NCI-H187 (cell line): Measurements from ENCODE around the gene TMX2.

Experiments
- DNase-seq, 2 experiments: peaks; one replicate each; lab custom pipeline; 2025; lab: John Stamatoyannopoulos, UW

The TMX2 gene

DNA sequence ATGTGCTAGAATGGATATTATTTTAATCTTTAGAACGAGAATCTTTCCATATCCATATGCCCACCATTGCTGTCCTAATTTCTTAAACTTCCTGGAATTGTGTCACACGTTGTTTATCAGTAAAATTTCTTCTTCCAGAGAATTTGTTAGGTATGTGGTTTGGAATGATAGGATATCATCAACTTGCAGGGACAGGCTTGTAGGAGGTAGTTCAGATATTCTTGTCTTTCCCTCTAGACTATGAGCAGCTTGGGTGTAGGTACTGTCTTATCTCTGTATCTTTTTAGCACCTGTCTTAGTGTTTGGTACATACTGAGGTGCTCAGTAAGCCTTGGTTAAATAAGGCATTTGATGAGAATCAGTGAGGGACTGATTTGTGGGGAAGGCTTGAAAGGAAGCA, 52.6 kb downstream of the TMX2 start:
- no peak for DNase-seq

DNA sequence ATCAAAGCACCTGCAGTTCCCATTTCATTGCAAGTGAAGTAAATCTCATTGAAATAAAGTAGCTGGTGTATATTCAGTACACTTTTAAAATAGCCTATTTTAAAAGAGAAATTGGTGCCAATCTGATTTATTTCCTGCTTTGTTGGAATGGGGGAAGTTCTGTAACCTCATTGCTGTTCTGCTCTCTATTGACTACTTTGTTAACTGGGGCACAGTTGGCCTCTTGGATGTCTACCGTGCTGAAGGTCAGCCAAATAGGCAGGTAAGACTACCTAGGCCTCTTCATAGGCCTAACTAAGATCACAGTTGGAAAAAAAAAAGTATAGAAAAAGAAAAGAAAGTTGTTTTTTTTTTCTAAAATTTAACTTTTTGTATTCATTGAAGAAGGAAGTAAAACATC, 58.4 kb downstream of the TMX2 start:
- DNase-seq: no peak

DNA sequence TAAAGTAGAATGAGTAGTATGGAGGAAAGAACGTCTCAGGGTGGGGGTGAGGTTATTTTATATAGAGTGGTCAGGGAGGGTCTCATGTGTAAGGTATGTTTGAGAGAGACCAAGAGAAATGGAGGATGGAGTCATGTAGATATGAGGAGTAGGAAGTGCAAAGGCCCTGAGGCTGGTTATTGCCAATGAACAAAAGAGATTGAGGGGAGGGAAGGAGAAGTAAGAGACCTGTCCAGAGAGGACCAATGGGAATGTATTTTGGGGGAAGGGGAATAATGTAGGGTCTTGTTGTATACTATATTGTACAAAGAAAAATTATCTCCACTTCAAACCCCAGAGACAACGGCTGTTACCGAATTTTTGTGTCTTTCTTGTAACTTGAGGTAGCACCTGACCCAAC, 59.0 kb downstream of the TMX2 start:
- no peak for DNase-seq

DNA sequence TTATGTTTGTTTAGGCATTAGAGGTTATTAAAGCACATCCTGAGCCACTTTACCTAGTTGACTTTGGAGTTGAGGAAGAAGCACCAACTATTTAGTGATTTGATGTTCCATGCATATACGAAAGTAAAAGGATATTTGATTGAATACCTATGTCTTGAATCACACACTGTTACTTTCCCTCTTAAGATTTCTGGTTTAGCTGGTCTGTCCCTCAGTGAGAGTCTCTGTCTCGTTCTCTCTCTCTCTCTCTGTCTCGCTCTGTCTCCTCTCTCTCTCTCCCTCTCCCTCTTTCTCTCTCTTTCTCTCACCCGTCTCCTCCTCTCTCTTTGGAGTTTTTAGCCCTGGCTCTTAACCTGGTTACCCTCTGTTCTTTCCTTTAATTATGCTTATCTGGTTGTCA, 60.2 kb downstream of the TMX2 start:
- no peak for DNase-seq

DNA sequence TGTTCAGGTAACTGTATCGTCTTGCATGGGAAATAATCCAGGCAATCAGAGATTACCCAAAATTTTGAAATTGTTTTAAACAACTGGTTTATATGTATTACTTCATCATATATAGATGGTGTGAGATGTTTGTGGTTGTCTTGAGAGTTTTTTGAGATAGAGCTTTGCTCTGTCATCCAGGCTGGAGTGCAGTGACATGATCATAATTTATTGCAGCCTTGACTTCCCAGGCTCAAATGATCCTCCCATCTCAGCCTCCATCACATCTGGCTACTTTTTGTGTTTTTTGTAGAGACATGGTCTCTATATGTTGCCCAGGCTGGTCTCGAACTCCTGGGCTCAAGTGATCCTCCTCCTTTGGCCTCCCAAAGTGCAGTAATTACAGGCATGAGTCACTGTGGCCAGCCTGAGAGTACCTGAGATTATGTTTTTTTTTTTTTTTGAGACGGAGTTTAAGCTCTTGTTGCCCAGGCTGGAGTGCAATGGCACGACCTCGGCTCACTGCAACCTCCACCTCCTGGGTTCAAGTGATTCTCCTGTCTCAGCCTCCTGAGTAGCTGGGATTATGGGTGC, 60.7 kb downstream of the TMX2 start:
- DNase-seq: no peak

DNA sequence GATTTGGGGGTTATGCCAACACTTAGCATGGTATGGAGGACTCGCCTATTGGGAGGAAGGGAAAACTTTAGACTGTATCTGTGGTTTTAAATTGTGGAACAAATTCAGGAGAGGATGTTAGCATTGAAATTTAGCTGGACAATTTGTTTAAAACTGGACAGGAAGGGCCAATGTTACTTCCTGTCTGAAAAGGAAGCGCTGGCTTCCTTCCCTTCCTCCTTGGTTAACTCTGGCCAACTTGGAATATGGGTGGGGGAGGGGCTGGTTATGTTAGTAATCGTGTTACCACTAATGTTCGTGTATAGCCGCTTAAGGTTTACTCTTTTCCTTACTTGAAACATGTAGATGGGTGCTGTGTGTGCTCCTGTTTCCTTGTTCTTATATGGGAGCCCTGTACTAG, 63.1 kb downstream of the TMX2 start:
- DNase-seq: no peak

DNA sequence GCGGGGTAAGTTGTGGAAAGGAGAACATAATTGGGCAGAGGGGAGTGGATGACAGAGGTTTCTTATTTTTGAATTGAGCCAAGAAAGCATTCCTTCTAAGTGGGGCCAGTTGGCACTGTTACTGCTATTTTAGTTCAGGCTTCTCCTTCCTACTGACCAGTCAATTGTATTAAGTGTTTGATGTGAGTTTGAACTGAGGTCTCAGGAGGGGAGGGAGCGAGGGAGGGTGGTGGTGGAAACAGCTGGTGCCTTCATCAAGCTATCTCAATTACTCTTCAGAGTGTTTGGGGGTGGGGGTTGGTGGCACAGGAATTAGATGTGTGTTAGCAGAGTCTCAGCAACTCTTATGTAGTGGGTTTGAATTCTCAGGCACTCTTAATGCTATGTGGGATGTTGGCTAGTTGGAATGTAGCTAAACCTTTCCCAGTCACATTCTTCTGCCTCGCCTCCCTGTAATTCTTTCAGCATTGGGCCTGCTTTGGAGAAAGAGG, 63.7 kb downstream of the TMX2 start:
- no peak for DNase-seq

DNA sequence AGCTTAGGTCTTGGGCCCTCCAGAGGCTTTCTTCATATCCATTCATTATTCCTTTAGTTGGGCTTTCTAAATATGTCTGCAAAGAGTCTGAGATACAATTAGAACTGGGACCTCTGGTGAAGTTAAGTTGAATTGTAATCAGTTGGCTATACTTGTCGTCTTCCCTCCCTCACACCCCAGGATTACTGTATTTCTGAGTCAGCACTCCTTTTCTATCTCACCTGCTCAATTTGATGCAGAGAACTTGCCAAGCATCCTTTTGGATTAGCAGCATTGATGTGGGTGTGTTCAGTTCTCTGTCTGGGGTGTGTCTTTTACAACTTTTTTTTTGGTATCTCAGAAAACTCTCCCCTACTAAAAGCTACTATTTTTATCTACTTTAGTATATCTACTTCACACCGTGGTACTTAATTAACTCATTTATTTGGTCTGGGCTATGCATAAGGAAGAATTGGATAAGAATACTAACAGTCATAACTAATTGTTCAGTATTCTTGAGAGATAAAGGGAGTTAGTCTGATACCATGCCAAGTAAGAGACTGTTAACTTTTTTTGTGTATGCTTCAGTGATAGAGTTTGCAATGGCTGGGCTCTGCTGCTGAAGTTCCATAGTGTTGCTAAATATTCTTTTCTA, 64.3 kb downstream of the TMX2 start:
- DNase-seq: no peak

DNA sequence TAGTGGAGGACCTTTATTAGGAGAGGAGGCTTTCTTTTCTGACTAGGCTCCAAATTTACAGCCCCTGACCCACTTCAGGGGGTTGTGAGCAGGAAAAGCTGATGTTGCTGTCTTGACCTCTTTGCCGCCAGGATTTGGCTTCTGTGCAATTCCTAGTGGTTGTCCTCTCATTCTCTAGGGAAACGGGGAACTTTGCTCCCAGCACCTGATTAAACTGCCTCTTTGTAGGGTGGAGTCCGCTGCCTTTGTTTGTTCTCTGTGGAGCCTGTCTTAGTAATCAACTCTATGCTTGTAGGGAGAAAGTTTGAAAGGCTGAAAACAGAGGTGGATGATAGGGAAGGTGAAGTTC, 65.5 kb downstream of the TMX2 start:
- no peak for DNase-seq

DNA sequence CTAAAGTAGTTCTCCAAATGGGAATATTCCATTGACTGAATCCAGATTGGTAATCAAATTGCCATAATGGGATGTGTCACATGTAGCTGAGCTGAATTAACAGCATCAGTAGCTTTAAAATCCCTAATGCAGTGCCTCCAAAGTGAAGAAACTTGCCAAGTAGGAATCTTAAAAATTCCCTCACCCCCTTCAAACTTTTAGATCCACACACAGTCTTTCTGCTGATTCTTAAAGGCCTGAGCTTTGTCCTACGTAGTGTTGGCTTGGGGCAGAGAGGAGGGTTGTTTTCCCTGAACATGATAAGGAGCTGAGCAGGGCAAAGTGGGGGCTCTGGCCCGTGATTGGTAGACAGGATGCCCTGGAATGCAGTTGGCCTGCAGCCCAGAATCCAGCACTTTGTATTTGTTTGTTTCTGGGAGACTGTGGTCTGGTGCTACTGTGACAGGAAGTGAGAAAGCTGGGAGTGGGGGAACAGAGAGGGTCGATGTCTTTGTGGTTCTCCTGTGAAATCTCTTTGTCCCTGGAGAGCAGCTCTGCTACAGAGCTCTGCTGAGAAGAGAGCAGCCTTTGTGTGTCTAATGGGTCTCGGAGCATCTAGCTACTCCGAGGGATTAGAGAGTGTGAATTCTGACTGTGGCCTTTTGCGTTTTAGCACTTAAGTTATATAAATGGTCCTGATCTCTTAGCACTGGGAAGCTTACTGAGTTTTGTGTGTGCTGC, 66.1 kb downstream of the TMX2 start:
- DNase-seq: no peak

DNA sequence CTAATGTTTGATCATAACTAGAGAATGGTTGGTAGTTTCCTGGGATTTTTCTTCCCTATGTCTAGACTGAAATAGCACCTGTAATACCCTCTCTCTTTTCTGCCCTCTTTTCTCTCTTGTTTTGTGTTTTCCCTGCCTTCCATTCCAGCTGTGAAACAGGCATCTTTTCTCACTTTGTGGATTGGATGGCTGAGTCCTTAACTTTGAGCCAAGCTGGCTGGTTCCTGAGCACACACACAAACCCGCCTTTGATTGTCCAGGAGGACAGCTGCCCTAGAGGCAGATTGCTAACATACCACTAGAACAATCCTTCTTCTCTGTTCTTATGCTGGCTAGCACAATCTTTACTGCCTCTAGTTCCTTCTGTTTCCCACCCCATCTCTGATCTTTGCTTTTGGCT, 66.9 kb downstream of the TMX2 start:
- no peak for DNase-seq

DNA sequence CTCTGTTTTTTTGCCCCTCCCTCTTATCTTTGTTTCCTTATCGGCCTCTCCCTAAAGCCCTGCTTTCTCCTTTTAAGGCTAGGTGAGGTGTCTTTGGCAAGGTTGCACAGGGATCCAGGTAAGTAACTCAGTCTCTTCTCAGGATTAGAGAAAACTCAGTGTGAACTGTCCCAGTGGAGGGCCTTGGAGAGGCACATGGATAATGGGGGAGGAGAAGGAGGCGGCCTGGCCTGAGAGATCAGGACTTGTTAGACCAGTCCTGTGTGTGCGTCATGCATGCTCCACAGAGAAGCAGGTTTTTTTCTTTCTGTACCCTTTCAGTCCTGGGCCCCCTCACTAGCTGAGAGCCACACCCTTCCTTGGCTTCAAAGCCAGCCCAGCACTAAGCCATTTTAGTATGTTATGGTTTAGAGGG, 69.1 kb downstream of the TMX2 start:
- DNase-seq: no peak

DNA sequence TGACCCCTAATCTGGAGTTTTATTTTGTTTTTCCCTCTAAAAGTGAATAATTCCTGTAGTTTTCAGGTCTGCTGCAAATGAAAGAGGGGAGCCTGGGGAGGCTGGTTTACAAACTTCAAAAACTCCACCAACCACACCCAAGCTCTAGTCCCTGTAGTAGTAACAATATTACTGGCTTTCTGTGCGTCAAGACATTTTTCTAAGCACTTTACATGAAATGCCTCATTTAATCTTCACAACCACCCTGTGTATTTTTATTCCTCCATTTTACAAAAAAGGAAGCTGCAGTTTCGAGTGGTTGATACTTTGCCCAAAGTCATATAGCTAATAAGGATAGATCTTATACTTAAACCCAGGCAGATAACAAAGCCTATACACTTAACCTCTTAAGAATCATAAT, 72.7 kb downstream of the TMX2 start:
- no peak for DNase-seq

DNA sequence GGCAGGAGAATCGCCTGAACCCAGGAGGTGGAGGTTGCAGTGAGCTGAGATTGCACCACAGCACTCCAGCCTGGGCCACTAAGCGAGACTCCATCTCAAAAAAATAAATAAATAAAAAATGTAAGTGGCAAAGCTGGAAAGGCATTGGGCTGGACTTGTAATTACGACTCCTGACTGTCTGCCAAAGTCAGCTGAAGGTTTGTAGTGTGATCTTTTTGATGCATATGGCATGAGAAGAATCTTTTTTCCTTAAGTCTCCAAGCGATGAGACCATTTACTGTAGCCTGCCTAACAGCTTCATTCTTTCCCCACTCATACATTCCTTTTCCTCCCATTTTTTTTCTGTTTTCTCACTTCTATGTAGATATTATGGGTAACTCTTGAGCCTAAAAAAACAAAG, 74.0 kb downstream of the TMX2 start:
- no peak for DNase-seq

DNA sequence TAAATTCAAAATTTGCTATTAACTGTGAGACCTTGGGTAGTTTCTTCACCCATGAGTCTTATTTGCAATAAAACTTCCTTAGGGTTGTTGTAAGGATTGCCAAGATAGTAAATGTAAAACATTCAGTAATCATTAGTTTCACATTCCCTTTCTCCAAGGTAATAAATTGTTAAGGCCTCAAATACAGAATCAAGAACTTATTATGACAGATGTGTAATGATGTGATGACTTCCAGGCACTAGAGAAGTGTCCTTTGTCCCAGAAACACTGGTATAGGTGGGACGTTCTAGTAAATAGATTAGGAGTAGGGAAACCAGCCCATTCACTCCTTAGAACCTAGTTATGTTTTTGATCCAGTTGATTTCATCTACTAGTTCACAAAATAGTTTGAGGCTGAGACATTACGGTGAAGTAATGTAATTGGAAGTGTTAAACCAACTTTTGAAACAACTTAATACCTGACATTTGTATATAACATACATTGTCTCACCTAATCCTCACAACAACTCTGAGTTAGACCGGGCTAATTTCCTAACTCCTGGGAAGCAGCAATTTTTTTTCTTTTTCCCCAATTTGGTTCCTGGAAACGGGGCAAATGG, 74.7 kb downstream of the TMX2 start:
- no peak for DNase-seq

DNA sequence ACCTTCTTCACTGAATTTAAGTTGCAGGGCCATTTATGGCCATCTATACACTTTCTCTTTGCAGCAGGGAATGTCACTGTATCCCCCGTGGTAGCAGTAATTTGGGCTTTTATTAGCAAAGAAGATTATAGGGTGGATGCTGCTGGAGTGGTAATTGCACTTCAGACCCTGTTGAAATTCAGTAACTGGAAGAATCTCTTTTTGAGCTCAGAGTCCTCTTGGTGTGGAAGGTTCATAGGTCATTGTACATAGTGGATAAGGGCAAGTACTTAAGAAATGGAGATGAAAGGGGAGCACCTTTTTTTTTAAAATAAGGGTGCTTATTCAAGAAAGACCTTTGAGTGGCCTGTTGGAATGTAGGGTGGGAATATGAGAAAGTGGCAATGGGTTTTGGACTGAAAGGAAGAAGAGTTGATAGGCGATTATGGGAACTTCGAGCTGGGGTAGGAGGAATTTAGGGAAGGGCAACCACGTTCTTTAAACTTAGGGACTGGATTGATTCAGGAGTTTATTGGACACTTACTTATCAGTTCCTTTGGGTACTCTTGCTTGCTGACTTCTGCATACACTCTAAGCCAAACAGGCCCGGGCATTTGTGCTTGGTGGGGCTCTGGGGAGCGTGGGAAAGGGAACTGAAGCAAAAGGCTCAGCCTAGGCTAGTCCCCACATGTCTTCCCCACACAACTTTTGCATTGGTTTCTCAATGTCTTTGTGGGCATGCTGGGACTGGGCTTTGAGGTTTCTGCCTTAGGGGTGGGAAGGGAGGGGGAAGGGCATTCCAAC, 75.7 kb downstream of the TMX2 start:
- no peak for DNase-seq

DNA sequence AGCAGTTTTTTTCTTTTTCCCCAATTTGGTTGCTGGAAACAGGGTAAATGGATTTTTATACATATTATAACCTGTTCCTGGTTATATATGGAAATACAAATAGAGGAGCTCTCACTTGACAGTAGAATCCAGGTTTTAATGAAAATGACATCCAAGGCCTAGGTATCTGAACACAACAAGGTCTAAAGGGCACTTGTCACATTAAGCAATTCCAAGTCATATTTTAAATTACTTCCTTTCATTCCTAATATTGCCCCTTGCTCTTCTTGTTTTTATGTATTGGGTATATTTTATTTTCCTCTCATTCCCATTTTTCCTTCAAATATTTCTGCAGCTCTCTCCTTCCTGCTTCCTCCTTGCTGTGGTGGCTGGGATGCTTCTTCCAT, 76.3 kb downstream of the TMX2 start:
- no peak for DNase-seq
